HG03095 (cell line): ENCODE data around the gene HOXD13.

ENCODE experiments used
- ATAC-seq: cut with Tn5 transposase; IDR thresholded peaks from one replicate; pipeline ENCODE4 v1.9.1; 2021; ENCODE audit warnings: moderate library complexity; ENCODE audit not compliant: unreplicated experiment

Gene HOXD13

DNA sequence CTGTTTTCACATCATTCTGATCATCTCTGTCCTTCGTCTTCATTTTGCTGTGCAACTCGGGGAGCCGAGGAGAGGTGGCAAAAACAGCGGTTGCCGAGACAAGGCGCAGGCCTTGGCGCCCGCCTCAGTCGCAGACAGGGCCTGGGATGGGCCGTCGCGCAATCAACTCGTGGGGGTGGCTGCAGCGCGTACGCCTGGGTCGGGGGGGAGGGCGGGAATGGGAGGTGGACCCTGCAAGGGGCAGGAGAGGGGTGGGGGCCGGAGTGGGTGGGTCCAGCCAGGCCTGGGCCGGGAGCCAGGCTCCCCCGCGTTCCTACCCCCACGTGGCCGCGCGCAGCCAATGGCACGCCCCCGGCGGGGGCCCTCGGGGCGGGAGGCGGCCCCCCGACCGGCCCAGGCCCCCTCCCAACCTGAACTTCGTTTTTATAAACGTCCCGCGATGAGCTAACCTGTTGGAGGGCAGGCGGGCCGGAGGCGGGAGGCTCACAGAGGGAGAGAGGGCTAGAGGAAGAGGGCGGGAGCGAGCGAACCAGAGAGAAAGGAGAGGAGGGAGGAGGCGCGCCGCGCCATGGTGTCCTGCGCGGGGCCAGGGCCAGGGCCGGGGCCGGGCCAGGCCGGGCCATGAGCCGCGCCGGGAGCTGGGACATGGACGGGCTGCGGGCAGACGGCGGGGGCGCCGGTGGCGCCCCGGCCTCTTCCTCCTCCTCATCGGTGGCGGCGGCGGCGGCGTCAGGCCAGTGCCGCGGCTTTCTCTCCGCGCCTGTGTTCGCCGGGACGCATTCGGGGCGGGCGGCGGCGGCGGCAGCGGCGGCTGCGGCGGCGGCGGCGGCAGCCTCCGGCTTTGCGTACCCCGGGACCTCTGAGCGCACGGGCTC, at the start of gene HOXD13:
Gene HOXD13, plus strand, starts transcription at position 452 of the 875 bp plus-strand sequence. Its CDS starts 170 bp downstream, at position 622.
- ATAC-seq, result no peak

DNA sequence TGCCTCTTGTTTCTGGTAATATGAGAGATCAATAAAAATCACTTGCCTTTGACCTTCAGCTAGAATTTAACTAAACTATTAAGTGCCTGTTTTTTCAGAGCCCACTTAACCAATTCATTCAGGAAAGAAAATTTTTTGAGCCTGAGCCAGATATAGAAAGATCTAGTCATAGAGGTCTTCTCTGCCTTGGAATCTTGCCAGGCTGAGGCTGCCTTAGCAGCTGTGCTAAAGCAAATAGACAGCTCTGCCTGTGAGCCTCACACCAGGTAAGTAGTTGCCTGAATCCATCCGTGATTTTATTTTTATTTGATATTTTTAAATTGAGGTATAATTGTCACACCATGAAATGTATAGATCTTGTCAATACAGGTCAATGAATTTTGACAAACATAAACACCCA, 36.1 kb upstream of the HOXD13 start:
- ATAC-seq, result no peak

DNA sequence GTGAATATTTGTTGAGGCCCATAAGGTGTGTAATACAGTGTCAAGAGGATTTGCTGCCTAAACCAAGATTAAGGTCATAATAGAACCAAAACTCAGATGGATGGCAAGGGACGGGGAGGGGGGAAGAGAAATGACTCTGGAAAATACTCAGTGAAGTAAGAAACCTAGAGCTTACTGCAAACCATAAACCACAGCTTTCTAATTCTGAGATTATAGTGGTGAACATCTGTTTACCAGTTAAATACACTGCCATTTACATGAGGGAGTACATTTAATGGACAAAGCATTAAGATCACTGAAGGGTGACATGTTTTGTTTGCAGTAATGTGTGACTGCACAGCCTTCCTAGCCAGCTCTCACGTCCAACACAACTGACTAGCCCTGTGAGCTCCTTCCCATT, 28.6 kb upstream of the HOXD13 start:
- no peak for ATAC-seq

GRCh38 chr2:176066645-176067588, 25.6 kb upstream of the HOXD13 start:
- no peak for ATAC-seq

DNA sequence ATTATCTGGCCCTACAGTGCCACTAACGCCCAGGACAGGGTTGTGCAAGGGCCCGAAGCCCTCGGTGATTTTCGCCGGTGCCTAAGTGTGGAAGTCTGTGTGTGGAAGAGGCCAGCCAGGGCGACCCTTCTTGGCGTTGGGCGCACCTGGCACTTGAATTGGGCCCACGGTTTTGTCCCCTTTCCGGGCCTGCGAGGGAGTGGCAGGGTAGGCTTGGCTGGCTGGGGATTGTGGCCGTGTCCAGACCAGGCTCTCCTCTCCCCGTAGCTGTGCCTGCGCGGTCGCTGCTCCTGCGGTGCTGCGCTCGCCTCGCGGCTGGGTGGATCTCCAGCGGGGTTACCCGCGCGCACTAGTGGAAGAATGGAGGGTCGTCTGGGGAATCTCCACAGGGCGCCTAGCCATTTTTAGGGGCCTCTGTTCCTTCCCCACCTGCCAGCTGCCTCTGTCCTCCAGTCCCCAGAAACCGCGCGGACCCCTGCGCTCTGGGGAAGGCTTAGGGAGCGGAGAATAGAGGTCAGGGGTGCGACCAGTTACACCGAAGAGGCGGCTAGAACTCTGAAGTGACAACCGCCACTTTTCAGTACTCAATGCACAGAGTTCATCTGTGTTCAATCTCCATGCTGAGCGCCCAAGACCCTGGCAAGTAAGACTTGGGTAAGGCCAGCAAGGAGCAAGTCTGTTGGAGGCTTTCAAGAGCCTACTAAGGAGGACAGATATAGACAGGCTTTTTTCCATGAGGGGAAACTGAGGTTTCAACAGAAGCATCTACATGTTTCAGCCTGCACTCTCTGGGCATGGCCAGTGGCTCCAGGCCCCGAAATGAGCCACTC, 24.7 kb upstream of the HOXD13 start:
- ATAC-seq, result no peak

- no peak for ATAC-seq
These were observed 24.1 kb upstream of the HOXD13 start for GRCh38 chr2:176068419-176068832.

DNA sequence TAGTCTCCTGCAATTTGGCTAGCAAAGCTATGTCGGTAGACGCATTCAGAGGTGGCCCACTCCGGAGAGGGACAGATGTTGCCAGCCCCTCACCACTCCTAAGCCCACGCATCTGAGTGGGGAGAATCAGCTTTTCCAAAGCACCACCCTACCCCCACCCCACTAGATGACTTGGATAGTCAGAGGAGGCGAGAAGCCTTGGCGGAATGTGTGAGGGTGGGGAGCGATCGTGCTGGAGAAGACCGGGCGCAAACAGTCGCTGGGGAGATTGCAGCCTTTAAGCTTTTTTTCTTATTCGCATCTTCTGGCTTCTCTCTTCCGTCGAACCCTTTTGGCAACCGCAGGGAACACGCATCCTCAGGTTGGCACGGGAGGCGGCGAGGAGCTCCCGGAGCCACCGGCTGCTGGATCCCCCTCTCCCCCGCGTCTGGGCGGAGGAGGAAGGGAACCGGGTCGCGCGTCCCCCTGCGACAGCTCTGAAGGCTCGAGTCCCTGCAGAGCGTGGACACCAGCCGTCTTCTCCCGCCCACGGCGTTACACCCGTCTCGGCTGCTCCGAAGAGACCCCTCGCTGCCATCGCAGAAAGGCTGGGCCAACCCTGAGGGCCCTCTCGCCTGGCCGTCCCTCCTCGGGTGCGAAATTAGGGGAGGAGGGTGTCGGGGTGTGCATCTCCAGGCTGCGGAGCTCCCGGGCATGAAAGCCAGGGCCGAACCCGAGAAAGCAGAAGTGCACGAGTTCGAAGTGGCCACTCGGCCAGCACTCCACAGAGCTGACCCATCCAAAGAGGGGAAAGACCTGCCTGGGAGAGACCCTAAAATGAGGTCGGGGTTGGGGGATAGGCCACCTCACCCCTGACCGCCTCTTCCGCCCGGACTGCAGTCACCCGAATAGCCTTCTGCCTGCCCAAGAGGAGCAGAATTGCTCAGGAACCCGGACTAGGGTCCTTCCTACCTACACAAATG, 20.9 kb upstream of the HOXD13 start:
- ATAC-seq, result no peak

DNA sequence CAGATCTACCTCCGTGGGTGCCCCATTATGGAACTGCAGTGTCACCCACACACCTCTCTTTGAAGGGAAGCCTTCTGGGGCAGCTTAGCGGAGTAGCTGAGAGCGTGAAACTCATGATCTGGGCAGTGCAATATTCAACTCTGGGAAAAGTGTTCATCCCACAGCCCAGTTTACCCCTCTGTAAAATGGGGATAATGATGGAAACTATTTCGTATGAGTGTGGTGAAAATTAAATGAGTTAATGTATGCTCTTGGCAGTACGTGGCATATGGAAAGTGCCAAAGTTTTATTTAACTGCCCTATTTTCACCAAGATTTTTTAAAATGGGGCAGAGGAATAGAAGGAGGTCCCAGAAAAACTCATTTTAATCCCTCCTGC, 20.2 kb upstream of the HOXD13 start:
- no peak for ATAC-seq

- ATAC-seq, result no peak
These were observed 19.3 kb upstream of the HOXD13 start for GRCh38 chr2:176072951-176073904.

DNA sequence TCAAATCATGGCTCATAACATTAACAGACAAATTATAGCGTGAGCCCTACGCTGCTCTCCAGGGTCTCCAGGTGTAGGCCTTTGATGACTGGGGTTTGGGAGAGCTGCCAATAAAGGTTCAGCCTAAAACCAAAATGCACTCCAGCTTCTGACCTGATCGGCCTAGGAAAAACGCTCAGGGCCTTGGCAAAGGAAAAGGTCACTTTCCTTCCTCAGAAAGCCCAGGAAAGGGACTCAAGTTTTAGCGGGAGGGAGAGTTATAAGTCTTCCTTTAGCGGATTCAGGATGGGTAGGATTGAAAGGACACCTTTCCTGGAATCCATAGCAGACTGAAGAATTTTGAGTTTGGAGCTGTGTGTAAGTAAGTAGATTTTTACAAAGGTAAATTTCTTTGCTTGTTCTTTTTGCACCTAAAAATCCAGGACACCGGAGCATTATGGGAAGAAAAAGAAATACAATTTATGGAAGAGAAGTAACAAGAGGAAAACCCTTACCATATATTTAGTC, 17.5 kb upstream of the HOXD13 start:
- no peak for ATAC-seq

DNA sequence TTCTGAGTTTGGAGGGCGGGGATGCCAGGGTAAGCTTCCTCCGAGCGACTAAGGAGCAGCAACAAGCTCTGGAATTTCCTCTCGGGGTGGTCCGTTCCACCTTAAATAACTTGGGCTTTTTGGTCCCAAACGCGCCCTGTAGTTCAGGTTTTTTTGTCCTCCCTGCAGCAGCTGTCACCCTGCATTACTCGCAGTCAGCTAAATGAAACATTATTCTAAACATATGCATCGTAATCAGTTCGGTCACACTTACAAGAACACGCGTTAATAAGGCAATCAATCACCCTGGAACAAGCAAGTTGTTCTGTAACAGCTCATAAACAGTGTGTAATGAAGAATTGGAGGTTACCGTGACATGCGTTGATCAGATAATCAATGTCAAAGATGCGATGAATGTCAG, 17.0 kb upstream of the HOXD13 start:
- no peak for ATAC-seq

DNA sequence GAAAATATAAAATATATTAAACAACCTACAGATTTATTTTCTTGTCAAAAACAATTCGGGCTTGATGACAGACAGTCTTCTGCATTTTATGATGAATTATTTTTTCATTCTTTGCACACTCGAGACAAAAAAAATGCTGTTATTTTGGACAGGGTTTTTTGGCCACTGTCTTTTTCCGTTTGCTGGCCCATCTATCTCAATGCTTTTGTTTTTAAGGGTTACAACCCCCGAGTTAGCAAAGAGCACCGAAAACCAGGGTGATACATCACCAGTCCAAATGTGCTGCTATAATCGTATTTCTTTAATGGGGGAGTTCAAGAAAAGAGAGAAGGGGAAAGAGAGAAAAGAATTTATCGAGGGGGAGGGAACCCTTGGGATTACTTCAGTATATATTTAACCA, 16.5 kb upstream of the HOXD13 start:
- ATAC-seq, result no peak

DNA sequence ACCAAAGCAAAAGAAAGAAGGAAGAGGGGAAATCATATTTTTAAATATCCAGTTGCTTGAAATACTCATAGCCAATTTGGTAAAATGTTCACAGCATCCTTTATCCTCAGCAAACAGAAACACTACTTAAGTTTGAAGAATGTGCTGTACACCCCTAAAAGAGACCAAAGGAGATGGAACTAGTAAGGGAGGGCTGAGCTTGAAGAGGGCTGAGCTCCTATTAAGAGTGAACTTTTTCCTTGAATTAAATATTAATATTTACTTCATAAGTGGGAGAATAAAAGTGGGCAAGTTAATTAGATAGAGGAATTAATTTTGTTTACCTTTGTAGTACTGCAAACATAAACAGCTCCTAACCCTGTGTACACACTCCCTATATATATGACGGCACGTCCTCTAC, 15.7 kb upstream of the HOXD13 start:
- ATAC-seq, result no peak

DNA sequence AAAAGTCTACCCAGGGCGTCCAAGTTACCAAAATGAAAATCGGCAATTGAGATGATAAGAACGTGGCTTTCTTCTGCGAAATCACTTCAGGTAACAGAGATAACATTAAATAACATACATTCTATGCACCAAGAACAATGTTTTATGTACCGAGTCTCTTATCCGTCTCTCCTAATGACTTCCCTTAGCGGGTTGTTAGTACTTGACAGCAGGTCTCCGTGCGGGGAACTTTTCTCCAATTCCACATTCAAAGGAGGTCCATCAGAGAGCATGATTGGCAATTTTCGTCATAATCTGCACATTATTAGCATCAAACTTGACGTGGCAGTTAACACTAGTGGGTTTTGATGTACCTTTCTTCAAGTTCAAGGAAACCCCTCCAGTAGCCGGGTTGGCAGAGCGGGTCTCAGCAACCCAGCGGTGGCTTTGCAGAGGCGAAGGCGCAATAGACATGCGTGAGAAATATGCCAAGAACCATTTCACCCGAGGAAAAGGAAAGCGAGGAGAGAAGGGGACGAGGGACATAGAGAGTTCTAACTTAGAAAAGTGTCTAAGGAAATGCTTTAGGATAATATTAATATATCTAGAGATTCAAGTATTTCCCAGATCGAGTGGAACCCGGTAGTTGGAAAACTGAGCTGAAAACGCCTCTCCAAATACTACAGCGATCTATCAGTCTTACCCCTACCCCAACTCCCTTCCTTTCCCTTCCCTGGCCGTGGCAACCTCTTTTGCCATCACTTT, 13.8 kb upstream of the HOXD13 start:
- ATAC-seq, result no peak

- ATAC-seq, result no peak
These were observed 13.2 kb upstream of the HOXD13 start for GRCh38 chr2:176079285-176079830.

DNA sequence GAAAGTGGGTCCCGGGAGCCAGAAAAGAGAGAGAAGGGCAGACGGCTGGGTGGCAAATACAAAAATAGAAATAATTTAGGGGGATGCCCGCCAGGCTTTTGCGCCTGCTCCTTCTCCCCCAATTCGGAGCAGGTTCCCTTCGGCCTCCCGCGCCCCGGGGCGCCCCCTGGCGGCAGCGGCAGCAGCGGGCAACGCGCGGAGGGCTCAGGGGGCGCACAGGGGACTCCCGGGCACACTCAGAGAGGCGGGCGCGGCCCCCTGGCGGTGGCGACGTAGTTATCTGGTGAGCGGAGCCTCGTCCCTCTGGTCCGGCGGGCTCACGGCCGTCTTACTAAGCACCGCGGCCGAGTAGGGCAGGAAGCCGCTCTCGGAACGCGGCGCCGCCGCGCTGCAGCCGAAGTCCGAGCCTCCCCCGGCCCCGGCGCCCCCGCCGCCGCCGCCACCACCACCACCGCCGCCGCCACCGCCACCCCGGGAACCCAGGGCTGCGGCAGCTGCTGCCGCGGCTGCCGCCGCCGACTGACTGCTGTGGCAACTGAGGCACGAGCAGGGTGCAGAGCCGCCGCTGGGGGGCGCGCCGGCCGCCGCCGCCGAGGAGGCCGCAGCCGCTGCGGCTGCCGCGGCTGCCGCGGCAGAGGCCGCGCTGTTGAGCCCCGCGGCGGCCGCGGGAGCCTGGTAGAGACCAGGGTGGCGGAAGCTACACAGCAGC, 12.5 kb upstream of the HOXD13 start:
- ATAC-seq, result no peak
